Measurements from ENCODE around the gene KMT2A.

DNA sequence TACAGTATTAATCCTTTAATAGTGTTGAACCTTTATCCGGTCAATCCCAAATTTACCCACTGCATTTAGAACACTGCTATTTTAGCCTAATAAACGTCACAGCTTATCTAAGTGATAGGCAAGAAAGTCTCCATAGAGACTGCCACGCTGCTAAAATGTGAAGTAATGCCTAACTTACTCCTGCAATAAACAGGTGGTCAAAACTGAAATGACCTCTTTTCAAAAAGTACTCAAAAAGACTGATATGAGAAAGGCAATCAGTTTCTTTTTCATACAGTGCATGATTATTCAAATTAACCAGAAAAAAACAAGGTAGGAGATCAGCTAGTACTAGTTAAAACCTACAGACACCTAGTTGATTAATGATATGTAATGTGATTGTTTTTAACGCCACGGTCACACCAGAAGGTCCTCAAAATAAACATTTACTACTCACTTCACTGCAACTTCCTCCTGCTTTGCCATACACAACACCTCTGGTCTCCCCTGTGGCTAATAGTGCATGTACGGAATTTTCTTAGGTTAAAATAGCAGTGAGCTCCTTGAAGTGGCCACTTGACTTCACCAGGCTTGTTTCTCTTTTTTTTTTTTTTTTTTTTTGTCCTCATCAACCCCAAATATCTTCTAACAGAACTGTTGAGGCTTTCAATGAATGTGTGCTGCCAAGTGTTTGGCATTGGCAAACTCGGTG, 26.1 kb upstream of the KMT2A start:
- TF ChIP-seq, protein P1, sequence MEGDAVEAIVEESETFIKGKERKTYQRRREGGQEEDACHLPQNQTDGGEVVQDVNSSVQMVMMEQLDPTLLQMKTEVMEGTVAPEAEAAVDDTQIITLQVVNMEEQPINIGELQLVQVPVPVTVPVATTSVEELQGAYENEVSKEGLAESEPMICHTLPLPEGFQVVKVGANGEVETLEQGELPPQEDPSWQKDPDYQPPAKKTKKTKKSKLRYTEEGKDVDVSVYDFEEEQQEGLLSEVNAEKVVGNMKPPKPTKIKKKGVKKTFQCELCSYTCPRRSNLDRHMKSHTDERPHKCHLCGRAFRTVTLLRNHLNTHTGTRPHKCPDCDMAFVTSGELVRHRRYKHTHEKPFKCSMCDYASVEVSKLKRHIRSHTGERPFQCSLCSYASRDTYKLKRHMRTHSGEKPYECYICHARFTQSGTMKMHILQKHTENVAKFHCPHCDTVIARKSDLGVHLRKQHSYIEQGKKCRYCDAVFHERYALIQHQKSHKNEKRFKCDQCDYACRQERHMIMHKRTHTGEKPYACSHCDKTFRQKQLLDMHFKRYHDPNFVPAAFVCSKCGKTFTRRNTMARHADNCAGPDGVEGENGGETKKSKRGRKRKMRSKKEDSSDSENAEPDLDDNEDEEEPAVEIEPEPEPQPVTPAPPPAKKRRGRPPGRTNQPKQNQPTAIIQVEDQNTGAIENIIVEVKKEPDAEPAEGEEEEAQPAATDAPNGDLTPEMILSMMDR (IDR thresholded peaks at IDR 0.05), result no peak
- no peak for TF ChIP-seq POLR2A (IDR thresholded peaks at IDR 0.05)

All from thyroid gland (tissue), 4 donors.